K562 (cell line): Measurements from ENCODE around the gene ATP2A2.

ENCODE experiments used
- CTCF ChIP-seq, 3 experiments: IDR thresholded peaks in 2 of 3; conservative IDR thresholded peaks in 1 of 3; 2 replicates each; pipeline ENCODE4 v1.5.1; 2011 to 2012; ENCODE audit warnings: low read length in 3 of 3, mild to moderate bottlenecking in 3 of 3, control low read depth in 2 of 3, improper control_type of control experiment in 1 of 3, inconsistent platforms in 1 of 3, low read depth in 1 of 3, mixed read lengths in 1 of 3, moderate library complexity in 1 of 3; ENCODE audit not compliant: insufficient read depth in 2 of 3
- ELF1 ChIP-seq: fragments of 200-800 bp; sonication (Bioruptor generic); IDR thresholded peaks from 2 replicates; pipeline ENCODE4 v1.6.1; 2016; ENCODE audit warnings: missing genetic modification characterization, missing compliant biosample characterization
- FOXM1 ChIP-seq, 2 experiments: fragments of 450-650 bp in 1 of 2; sonication (generic) in 1 of 2; formaldehyde crosslinking in 1 of 2; IDR thresholded peaks; 2 replicates each; pipeline versions ENCODE4 v1.6.1 to v1.9.0; 2017 to 2022; ENCODE audit warnings: low read depth in 2 of 2, mild to moderate bottlenecking in 2 of 2, missing genetic modification reagents in 1 of 2, moderate library complexity in 1 of 2
- GABPA ChIP-seq: fragments of 200-800 bp; sonication (Bioruptor generic); conservative IDR thresholded peaks from 2 replicates; pipeline ENCODE4 v1.6.1; 2016; ENCODE audit warnings: low read depth, missing genetic modification characterization, missing compliant biosample characterization
- KDM5B ChIP-seq: fragments of 200-600 bp; sonication (generic); IDR thresholded peaks from 2 replicates; pipeline ENCODE4 v1.6.1; 2012; ENCODE audit warnings: low read depth, mild to moderate bottlenecking, moderate library complexity, low read length, control low read depth, inconsistent platforms; ENCODE audit not compliant: insufficient replicate concordance
- RBM14 ChIP-seq: fragments of 200-400 bp; formaldehyde crosslinking; IDR thresholded peaks from 2 replicates; pipeline ENCODE4 v1.6.1; 2018; ENCODE audit warnings: low read depth, mild to moderate bottlenecking, low read length, moderate library complexity, borderline replicate concordance; ENCODE audit not compliant: insufficient read depth
- SMAD3 ChIP-seq: fragments of 450-650 bp; formaldehyde crosslinking; conservative IDR thresholded peaks from 2 replicates; pipeline ENCODE4 v1.4.0; 2020; ENCODE audit warnings: mild to moderate bottlenecking
- TAF1 ChIP-seq: IDR thresholded peaks from 2 replicates; pipeline ENCODE4 v1.6.1; 2011; ENCODE audit warnings: mild to moderate bottlenecking, low read length, moderate library complexity; ENCODE audit not compliant: insufficient read depth, control insufficient read depth, severe bottlenecking; ENCODE audit errors: extremely low read depth
- TCF7L2 ChIP-seq: fragments of 150-350 bp; IDR thresholded peaks from 2 replicates; pipeline ENCODE4 v1.6.1; 2016; ENCODE audit warnings: low read depth, mild to moderate bottlenecking, low read length, moderate library complexity
- TF ChIP-seq, protein P1 (sequence below): sonication (generic); formaldehyde crosslinking; IDR thresholded peaks from 2 replicates; pipeline ENCODE4 v1.8.0; 2022; ENCODE audit warnings: mild to moderate bottlenecking, missing genetic modification reagents, borderline replicate concordance
- TF ChIP-seq, protein P2 (sequence below): fragments of 450-650 bp; formaldehyde crosslinking; conservative IDR thresholded peaks from 2 replicates; pipeline ENCODE4 v1.4.0; 2022; ENCODE audit warnings: mild to moderate bottlenecking, missing genetic modification characterization

- no peak for TF ChIP-seq TAF1
- no peak for TF ChIP-seq GABPA (tag)
- no peak for TF ChIP-seq SMAD3 (CRISPR knock-in tag)
- TF ChIP-seq ELF1 (tag), result no peak
- no peak for TF ChIP-seq CTCF (IDR thresholded peaks at IDR 0.05 in 2 of 3, conservative IDR thresholded peaks at IDR 0.05 in 1 of 3; ENCODE audit: insufficient read depth in 2 of 3, low read depth in 1 of 3, low read length in 3 of 3)
- no peak for TF ChIP-seq TCF7L2
- TF ChIP-seq, protein P1, sequence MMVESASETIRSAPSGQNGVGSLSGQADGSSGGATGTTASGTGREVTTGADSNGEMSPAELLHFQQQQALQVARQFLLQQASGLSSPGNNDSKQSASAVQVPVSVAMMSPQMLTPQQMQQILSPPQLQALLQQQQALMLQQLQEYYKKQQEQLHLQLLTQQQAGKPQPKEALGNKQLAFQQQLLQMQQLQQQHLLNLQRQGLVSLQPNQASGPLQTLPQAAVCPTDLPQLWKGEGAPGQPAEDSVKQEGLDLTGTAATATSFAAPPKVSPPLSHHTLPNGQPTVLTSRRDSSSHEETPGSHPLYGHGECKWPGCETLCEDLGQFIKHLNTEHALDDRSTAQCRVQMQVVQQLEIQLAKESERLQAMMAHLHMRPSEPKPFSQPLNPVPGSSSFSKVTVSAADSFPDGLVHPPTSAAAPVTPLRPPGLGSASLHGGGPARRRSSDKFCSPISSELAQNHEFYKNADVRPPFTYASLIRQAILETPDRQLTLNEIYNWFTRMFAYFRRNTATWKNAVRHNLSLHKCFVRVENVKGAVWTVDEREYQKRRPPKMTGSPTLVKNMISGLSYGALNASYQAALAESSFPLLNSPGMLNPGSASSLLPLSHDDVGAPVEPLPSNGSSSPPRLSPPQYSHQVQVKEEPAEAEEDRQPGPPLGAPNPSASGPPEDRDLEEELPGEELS (CRISPR knock-in tag), result no peak
- TF ChIP-seq RBM14, result no peak
- no peak for TF ChIP-seq FOXM1 (IDR thresholded peaks at IDR 0.05; ENCODE audit: low read depth)
- TF ChIP-seq FOXM1 (CRISPR knock-in tag; IDR thresholded peaks at IDR 0.05; ENCODE audit: low read depth), result no peak
- no peak for TF ChIP-seq KDM5B
- TF ChIP-seq, protein P2, sequence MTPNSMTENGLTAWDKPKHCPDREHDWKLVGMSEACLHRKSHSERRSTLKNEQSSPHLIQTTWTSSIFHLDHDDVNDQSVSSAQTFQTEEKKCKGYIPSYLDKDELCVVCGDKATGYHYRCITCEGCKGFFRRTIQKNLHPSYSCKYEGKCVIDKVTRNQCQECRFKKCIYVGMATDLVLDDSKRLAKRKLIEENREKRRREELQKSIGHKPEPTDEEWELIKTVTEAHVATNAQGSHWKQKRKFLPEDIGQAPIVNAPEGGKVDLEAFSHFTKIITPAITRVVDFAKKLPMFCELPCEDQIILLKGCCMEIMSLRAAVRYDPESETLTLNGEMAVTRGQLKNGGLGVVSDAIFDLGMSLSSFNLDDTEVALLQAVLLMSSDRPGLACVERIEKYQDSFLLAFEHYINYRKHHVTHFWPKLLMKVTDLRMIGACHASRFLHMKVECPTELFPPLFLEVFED, result no peak
Measured at GRCh38 chr12:110337912-110338710, 57.1 kb downstream of the ATP2A2 start.
